K562 (cell line): ENCODE data around the gene FLAD1. TPM values are rescaled to one million over a fixed set of nuclear protein-coding genes. Genes with fewer than 3 reads are reported as not detected.
A peak's percentile ranks its signal among the peaks of the same experiment; 100 is the strongest.

ENCODE experiments used
- CTCFL ChIP-seq: IDR thresholded peaks from 2 replicates; pipeline ENCODE4 v1.6.1; 2011; ENCODE audit warnings: borderline replicate concordance, low read depth, mild to moderate bottlenecking, moderate library complexity, low read length; ENCODE audit not compliant: insufficient read depth, poor library complexity, severe bottlenecking
- DPF2 ChIP-seq: fragments of 450-650 bp; IDR thresholded peaks from 2 replicates; pipeline ENCODE4 v1.6.1; 2016
- GABPB2 ChIP-seq: fragments of 250-450 bp; sonication (Bioruptor Pico); conservative IDR thresholded peaks from 2 replicates; pipeline ENCODE4 v1.5.1; 2021; ENCODE audit warnings: mild to moderate bottlenecking
- GTF2B ChIP-seq: IDR thresholded peaks from 2 replicates; pipeline ENCODE4 v1.6.1; 2011; ENCODE audit not compliant: insufficient read length; ENCODE audit errors: extremely low read depth
- HDAC1 ChIP-seq, 2 experiments: fragments of 450-650 bp; IDR thresholded peaks; 2 replicates each; pipeline ENCODE4 v1.6.1; 2016 to 2017; ENCODE audit warnings: inconsistent platforms in 1 of 2, mild to moderate bottlenecking in 1 of 2, moderate library complexity in 1 of 2
- HNRNPUL1 ChIP-seq: fragments of 200-400 bp; formaldehyde crosslinking; IDR thresholded peaks from 2 replicates; pipeline ENCODE4 v1.6.1; 2017; ENCODE audit warnings: low read length
- NFATC3 ChIP-seq: fragments of 450-650 bp; IDR thresholded peaks from 2 replicates; pipeline ENCODE4 v1.6.1; 2017; ENCODE audit warnings: mild to moderate bottlenecking
- PML ChIP-seq: IDR thresholded peaks from 2 replicates; pipeline ENCODE4 v1.6.1; 2012; ENCODE audit warnings: low read length, inconsistent platforms
- POLR2AphosphoS2 ChIP-seq: IDR thresholded peaks from 2 replicates; pipeline ENCODE4 v1.6.1; 2012; ENCODE audit warnings: low read length, improper control_type of control experiment
- POLR3A ChIP-seq: IDR thresholded peaks from 2 replicates; pipeline ENCODE4 v1.6.1; 2011; ENCODE audit warnings: borderline replicate concordance, mild to moderate bottlenecking, moderate library complexity; ENCODE audit not compliant: insufficient read length, insufficient read depth; ENCODE audit errors: extremely low read depth
- PRMT5 ChIP-seq: sonication (generic); formaldehyde crosslinking; IDR thresholded peaks from 2 replicates; pipeline ENCODE4 v1.5.0; 2020; ENCODE audit warnings: missing genetic modification reagents
- SP1 ChIP-seq: sonication (generic); formaldehyde crosslinking; IDR thresholded peaks from 2 replicates; pipeline ENCODE4 v1.8.1; 2022; ENCODE audit warnings: mild to moderate bottlenecking, missing genetic modification reagents
- TBP ChIP-seq: optimal IDR thresholded peaks from 2 replicates; pipeline ENCODE3; 2011; ENCODE audit warnings: low read depth, low read length, improper control_type of control experiment
- TOE1 ChIP-seq, 2 experiments: fragments of 450-650 bp in 1 of 2; sonication (generic) in 1 of 2; formaldehyde crosslinking in 1 of 2; IDR thresholded peaks; 2 replicates each; pipeline versions ENCODE4 v1.7.1 to v1.8.0; 2016 to 2022; ENCODE audit warnings: borderline replicate concordance in 2 of 2, mild to moderate bottlenecking in 2 of 2, antibody characterized with exemption in 1 of 2, inconsistent platforms in 1 of 2, low read depth in 1 of 2, missing genetic modification reagents in 1 of 2, moderate library complexity in 1 of 2
- YY1 ChIP-seq, 3 experiments: IDR thresholded peaks; 2 replicates each; pipeline ENCODE4 v1.6.1; 2011; ENCODE audit warnings: low read length in 2 of 3, mild to moderate bottlenecking in 2 of 3, moderate library complexity in 2 of 3, borderline replicate concordance in 1 of 3, control low read depth in 1 of 3, low read depth in 1 of 3; ENCODE audit not compliant: insufficient read depth in 3 of 3, insufficient replicate concordance in 2 of 3, control insufficient read depth in 1 of 3, insufficient read length in 1 of 3; ENCODE audit errors: extremely low read depth in 1 of 3
- ZNF696 ChIP-seq: fragments of 250-450 bp; sonication (Bioruptor Pico); conservative IDR thresholded peaks from 2 replicates; pipeline ENCODE4 v1.4.0; 2020; ENCODE audit warnings: mild to moderate bottlenecking, moderate library complexity
- polyA plus RNA-seq, 8 experiments: library from polyadenylated mRNA; depleted of rRNA in 4 of 8; stranded (reverse) in 5 of 8; unstranded in 3 of 8; fragments of >200 nt; fragmentation: Nextera tagmentation in 2 of 8; fragmentation: Illumina TruSeq in 1 of 8; extraction: Ambion mirVana in 2 of 8; extraction: Trizol in 1 of 8; gene quantifications; 2 replicates each; pipeline versions ENCODE4 v1.2.1 to v1.2.3, GENCODE V29; 2011 to 2014; ENCODE audit warnings: inconsistent platforms in 1 of 8, missing spikeins in 1 of 8
- total RNA-seq, 7 experiments: library from RNA; depleted of rRNA in 6 of 7; stranded (reverse); fragments of >200 nt in 6 of 7; fragmentation: Illumina TruSeq in 2 of 7; extraction: Trizol in 2 of 7; gene quantifications; 2 replicates each; pipeline versions ENCODE4 v1.2.1 to v1.2.3, GENCODE V29; 2011 to 2021; ENCODE audit warnings: low replicate concordance in 1 of 7
- TF ChIP-seq, protein P1 (sequence below): fragments of 200-800 bp; sonication (Bioruptor generic); IDR thresholded peaks from 2 replicates; pipeline ENCODE4 v1.6.1; 2017; ENCODE audit warnings: missing genetic modification characterization, missing compliant biosample characterization
- TF ChIP-seq, protein P2 (sequence below): sonication (generic); formaldehyde crosslinking; IDR thresholded peaks from 2 replicates; pipeline ENCODE4 v1.8.1; 2022; ENCODE audit warnings: missing genetic modification reagents
- TF ChIP-seq, protein P3 (sequence below): fragments of 250-450 bp; sonication (Bioruptor Pico); IDR thresholded peaks from 2 replicates; pipeline ENCODE4 v1.5.0; 2021
- TF ChIP-seq, protein P4 (sequence below): sonication (generic); formaldehyde crosslinking; IDR thresholded peaks from 2 replicates; pipeline ENCODE4 v1.8.0; 2022; ENCODE audit warnings: mild to moderate bottlenecking, missing genetic modification reagents

Gene FLAD1
- total and polyA plus RNA-seq, 9 of the 15 experiments (the other 6 are each of a cell fraction or from before 2014, with no cell fraction given): 24.9 to 85.8 (median 67.0) TPM

- peak; percentile 60 for TF ChIP-seq CTCFL
- TF ChIP-seq POLR3A: no peak
- peak; percentile 17 for TF ChIP-seq TBP
- TF ChIP-seq, protein P1, sequence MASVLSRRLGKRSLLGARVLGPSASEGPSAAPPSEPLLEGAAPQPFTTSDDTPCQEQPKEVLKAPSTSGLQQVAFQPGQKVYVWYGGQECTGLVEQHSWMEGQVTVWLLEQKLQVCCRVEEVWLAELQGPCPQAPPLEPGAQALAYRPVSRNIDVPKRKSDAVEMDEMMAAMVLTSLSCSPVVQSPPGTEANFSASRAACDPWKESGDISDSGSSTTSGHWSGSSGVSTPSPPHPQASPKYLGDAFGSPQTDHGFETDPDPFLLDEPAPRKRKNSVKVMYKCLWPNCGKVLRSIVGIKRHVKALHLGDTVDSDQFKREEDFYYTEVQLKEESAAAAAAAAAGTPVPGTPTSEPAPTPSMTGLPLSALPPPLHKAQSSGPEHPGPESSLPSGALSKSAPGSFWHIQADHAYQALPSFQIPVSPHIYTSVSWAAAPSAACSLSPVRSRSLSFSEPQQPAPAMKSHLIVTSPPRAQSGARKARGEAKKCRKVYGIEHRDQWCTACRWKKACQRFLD (CRISPR knock-in tag): no peak
- TF ChIP-seq HNRNPUL1: no peak
- peak in 1 of 3 experiments; percentile 17 for TF ChIP-seq YY1 (IDR thresholded peaks at IDR 0.05; ENCODE audit: borderline replicate concordance in 1 of 3, control insufficient read depth in 1 of 3, extremely low read depth in 1 of 3, insufficient read depth in 3 of 3, insufficient read length in 1 of 3, insufficient replicate concordance in 2 of 3, low read depth in 1 of 3, low read length in 2 of 3)
- TF ChIP-seq NFATC3: no peak
- no peak for TF ChIP-seq PRMT5
- TF ChIP-seq SP1 (CRISPR knock-in tag): no peak
- no peak for TF ChIP-seq ZNF696 (CRISPR knock-in tag)
- TF ChIP-seq GTF2B: no peak
- TF ChIP-seq HDAC1 (IDR thresholded peaks at IDR 0.05): no peak
- no peak for TF ChIP-seq DPF2
- TF ChIP-seq TOE1 (IDR thresholded peaks at IDR 0.05; ENCODE audit: borderline replicate concordance): no peak
- TF ChIP-seq TOE1 (CRISPR knock-in tag; IDR thresholded peaks at IDR 0.05; ENCODE audit: borderline replicate concordance, low read depth): no peak
- TF ChIP-seq, protein P2, sequence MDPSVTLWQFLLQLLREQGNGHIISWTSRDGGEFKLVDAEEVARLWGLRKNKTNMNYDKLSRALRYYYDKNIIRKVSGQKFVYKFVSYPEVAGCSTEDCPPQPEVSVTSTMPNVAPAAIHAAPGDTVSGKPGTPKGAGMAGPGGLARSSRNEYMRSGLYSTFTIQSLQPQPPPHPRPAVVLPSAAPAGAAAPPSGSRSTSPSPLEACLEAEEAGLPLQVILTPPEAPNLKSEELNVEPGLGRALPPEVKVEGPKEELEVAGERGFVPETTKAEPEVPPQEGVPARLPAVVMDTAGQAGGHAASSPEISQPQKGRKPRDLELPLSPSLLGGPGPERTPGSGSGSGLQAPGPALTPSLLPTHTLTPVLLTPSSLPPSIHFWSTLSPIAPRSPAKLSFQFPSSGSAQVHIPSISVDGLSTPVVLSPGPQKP: no peak
- TF ChIP-seq PML: no peak
- no peak for TF ChIP-seq GABPB2 (CRISPR knock-in tag)
- TF ChIP-seq, protein P3, sequence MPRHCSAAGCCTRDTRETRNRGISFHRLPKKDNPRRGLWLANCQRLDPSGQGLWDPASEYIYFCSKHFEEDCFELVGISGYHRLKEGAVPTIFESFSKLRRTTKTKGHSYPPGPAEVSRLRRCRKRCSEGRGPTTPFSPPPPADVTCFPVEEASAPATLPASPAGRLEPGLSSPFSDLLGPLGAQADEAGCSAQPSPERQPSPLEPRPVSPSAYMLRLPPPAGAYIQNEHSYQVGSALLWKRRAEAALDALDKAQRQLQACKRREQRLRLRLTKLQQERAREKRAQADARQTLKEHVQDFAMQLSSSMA (CRISPR knock-in tag): no peak
- no peak for TF ChIP-seq POLR2AphosphoS2
- TF ChIP-seq, protein P4, sequence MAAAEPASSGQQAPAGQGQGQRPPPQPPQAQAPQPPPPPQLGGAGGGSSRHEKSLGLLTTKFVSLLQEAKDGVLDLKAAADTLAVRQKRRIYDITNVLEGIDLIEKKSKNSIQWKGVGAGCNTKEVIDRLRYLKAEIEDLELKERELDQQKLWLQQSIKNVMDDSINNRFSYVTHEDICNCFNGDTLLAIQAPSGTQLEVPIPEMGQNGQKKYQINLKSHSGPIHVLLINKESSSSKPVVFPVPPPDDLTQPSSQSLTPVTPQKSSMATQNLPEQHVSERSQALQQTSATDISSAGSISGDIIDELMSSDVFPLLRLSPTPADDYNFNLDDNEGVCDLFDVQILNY (CRISPR knock-in tag): no peak
Measured at GRCh38 chr1:154943649-154944400, 39.3 kb upstream of the FLAD1 start (continued).
